ENCODE measurements around the gene STPG4. TPM values are rescaled to one million over a fixed set of nuclear protein-coding genes. Genes with fewer than 3 reads are reported as not detected.
"Not testable (repeated sequence)": the region's sequence is repeated elsewhere in the genome, so short reads cannot be mapped to it uniquely, and the experiment has no call there.

STPG4 gene
- total RNA-seq, 4 donors from 2014 or later: not detected

GRCh38 chr2:47127862-47128543 is 27.1 kb downstream of the STPG4 start:
- Histone ChIP-seq H3K4me3 (no peak overlapping the region), H3K27ac (replicated peaks in 1 of 4) (no peak overlapping the region), H3K9me3 (no peaks in the 10 kb centered on the region), H3K36me3 (no peaks in the 10 kb centered on the region), H3K27me3 (no peaks in the 10 kb centered on the region), H3K4me1 (no peaks in the 10 kb centered on the region)
- peak; percentile 26 for DNase-seq (ENCODE audit: extremely low spot score)
- WGBS: 83% methylated on average over 7 of the region's 7 CpGs
- intact Hi-C loops (cut with DNase I): no loop called here
- TF ChIP-seq POLR2AphosphoS5 (IDR thresholded peaks at IDR 0.05) (no peak), EP300 (IDR thresholded peaks at IDR 0.05) (no peak)

DNA sequence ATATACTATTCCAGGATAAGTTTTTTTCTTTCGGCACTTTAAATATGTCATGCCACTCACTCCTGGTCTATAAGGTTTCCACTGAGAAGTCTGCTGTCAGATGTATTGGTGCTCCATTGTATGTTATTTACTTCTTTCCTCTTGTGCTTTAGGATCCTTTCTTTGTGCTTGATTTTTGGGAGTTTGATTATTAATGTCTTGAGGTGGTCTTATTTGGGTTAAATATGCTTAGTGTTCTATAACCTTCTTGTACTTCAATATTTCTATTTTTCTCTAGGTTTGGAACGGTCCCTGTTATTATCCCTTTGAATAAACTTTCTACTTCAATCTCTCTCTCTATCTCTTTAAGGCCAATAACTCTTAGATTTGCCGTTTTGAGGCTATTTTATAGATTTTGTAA is 28.3 kb downstream of the STPG4 start:
- Histone ChIP-seq H3K9me3 (no peaks in the 10 kb centered on the region), H3K27me3 (no peaks in the 10 kb centered on the region), H3K36me3 (no peaks in the 10 kb centered on the region), H3K27ac (replicated peaks in 1 of 4) (no peak overlapping the region), H3K4me3 (no peak overlapping the region), H3K4me1 (no peaks in the 10 kb centered on the region)
- no peak for TF ChIP-seq EP300 (IDR thresholded peaks at IDR 0.05)
- intact Hi-C loops (cut with DNase I): no loop called here
- WGBS: 93% methylated on average over 3 of the region's 3 CpGs
- no peak for DNase-seq (ENCODE audit: extremely low spot score)

DNA sequence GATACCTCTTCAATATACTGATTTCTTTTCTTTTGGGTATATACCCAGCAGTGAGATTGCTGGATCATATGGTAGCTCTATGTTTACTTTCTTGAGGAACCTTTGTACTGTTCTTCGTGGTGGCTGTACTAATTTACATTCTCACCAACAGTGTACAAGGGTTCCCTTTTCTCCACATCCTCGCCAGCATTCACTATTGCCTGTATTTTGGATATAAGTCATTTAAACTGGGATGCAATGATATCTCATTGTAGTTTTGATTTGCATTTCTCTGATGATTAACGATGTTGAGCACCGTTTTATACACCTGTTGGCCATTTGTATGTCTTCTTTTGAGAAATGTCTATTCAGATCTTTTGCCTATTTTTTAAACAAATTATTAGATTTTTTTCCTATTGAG is 30.4 kb downstream of the STPG4 start:
- intact Hi-C loops (cut with DNase I); H3K27ac ChIP-seq (replicated peaks in 1 of 4); H3K36me3 ChIP-seq; DNase-seq (ENCODE audit: extremely low spot score); H3K4me3 ChIP-seq; H3K27me3 ChIP-seq; H3K4me1 ChIP-seq; H3K9me3 ChIP-seq: not testable (repeated sequence)
- WGBS: 92% methylated on average over 4 of the region's 4 CpGs

- intact Hi-C loops (cut with DNase I); H3K27me3 ChIP-seq; H3K4me3 ChIP-seq; H3K36me3 ChIP-seq; H3K9me3 ChIP-seq; H3K27ac ChIP-seq (replicated peaks in 1 of 4): not testable (repeated sequence)
- WGBS: 90% methylated on average over 5 of the region's 5 CpGs
- peaks cover 0 to 15% (median 13%) of the 10 kb centered on the region in 4 donors for H3K4me1 ChIP-seq
- DNase-seq (ENCODE audit: extremely low spot score): peak; percentile 24
Observed at GRCh38 chr2:47120424-47120823, 34.7 kb downstream of the STPG4 start.

GRCh38 chr2:47119001-47119400 is 36.1 kb downstream of the STPG4 start:
- DNase-seq (ENCODE audit: extremely low spot score): peak; percentile 14
- WGBS: 58% methylated on average over 2 of the region's 2 CpGs
- H3K27ac ChIP-seq (replicated peaks in 1 of 4): no peak overlapping the region
- TF ChIP-seq EP300 (IDR thresholded peaks at IDR 0.05) (no peak), POLR2AphosphoS5 (IDR thresholded peaks at IDR 0.05) (no peak), POLR2A (IDR thresholded peaks at IDR 0.05; ENCODE audit: low read depth) (no peak)
- TF ChIP-seq, protein P1, sequence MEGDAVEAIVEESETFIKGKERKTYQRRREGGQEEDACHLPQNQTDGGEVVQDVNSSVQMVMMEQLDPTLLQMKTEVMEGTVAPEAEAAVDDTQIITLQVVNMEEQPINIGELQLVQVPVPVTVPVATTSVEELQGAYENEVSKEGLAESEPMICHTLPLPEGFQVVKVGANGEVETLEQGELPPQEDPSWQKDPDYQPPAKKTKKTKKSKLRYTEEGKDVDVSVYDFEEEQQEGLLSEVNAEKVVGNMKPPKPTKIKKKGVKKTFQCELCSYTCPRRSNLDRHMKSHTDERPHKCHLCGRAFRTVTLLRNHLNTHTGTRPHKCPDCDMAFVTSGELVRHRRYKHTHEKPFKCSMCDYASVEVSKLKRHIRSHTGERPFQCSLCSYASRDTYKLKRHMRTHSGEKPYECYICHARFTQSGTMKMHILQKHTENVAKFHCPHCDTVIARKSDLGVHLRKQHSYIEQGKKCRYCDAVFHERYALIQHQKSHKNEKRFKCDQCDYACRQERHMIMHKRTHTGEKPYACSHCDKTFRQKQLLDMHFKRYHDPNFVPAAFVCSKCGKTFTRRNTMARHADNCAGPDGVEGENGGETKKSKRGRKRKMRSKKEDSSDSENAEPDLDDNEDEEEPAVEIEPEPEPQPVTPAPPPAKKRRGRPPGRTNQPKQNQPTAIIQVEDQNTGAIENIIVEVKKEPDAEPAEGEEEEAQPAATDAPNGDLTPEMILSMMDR (IDR thresholded peaks at IDR 0.05): no peak
- peaks cover 0 to 15% (median 13%) of the 10 kb centered on the region in 4 donors for H3K4me1 ChIP-seq
- intact Hi-C loops (cut with DNase I): no loop called here
- H3K9me3 ChIP-seq: no peaks in the 10 kb centered on the region
- no peak overlapping the region for H3K4me3 ChIP-seq
- H3K36me3 ChIP-seq: no peaks in the 10 kb centered on the region
- H3K27me3 ChIP-seq: no peaks in the 10 kb centered on the region

DNA sequence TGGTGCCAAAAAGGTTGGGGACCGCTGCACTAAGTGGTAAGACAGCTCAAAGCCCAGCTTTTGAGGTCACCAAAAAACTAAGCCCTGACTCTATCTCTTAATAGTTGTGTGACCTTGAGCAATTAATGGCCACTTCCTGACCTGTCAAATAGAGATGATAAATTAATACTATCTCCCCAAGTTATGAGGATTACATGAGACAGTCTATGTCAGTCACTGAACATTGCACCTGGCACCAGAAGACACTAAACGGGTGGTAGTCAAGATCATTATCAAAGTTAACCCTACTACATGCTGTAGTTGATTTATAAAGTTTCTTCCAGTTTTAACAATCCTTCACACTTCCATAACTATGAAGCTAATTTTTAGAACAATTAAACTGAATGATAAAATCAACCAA is 36.5 kb downstream of the STPG4 start:
- no peaks in the 10 kb centered on the region for H3K9me3 ChIP-seq

DNA sequence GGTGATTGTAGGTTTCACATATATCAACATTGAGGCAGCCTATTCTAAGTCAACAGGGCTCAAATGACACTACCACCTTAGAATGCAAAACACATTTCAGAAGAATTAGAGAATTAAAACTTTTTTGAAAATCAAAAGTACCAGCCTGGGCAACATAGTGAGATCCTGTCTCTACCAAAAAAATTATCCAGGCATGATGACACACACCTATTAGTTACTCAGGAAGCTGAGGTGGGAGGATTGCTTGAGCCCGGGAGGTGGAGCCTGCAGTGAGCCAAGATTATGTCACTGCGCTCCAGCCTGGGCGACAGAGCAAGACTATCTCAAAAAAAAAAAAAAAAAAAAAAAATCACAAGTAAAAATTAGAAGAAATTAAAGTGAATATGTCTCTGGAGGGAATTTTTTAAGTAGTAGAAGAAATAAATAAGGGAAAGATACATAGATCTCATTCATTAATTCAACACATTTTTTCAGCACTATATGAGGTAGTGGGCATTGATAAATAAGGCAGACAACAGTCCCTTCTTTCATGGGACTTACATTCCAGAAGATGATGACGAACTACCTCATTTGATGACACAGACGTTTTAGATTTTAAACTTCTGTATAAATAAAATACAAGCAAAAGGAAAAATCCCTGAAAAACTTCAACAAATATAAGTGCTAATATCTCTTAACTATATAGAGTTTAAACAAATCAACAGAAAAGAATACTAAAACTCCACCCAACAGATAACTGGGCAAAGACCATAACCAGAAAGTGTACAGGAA is 42.3 kb downstream of the STPG4 start:
- intact Hi-C loops (cut with DNase I): no loop called here
- Histone ChIP-seq H3K4me1 (no peaks in the 10 kb centered on the region), H3K9me3 (no peaks in the 10 kb centered on the region), H3K4me3 (no peak overlapping the region), H3K27me3 (no peaks in the 10 kb centered on the region), H3K36me3 (no peaks in the 10 kb centered on the region), H3K27ac (replicated peaks in 1 of 4) (no peak overlapping the region)
- no peak for DNase-seq (ENCODE audit: extremely low spot score)
- 82% methylated on average over 5 of the region's 5 CpGs for WGBS
- no peak for TF ChIP-seq EP300 (IDR thresholded peaks at IDR 0.05)
- no peak for TF ChIP-seq POLR2A (IDR thresholded peaks at IDR 0.05; ENCODE audit: low read depth)
- TF ChIP-seq, protein P1 (IDR thresholded peaks at IDR 0.05): no peak
- no peak for TF ChIP-seq POLR2AphosphoS5 (IDR thresholded peaks at IDR 0.05)

More for the DNA sequence above, 36.5 kb downstream of the STPG4 start:
- Histone ChIP-seq H3K36me3 (no peaks in the 10 kb centered on the region), H3K27me3 (no peaks in the 10 kb centered on the region), H3K27ac (replicated peaks in 1 of 4) (no peak overlapping the region), H3K4me3 (no peak overlapping the region), H3K4me1 (peaks cover 0 to 15% (median 13%) of the 10 kb centered on the region in 4 donors)
- intact Hi-C loops (cut with DNase I): no loop called here
- peak; percentile 47 for DNase-seq (ENCODE audit: extremely low spot score)
- no peak for TF ChIP-seq POLR2A (IDR thresholded peaks at IDR 0.05; ENCODE audit: low read depth)
- WGBS: 36% methylated on average over 2 of the region's 2 CpGs

Measured in esophagus muscularis mucosa (tissue), 4 donors.